ENCODE data around the gene DMTF1. TPM values are rescaled to one million over a fixed set of nuclear protein-coding genes. Genes with fewer than 3 reads are reported as not detected.
A peak's percentile ranks its signal among the peaks of the same experiment; 100 is the strongest.

The DMTF1 gene
- total RNA-seq, 1 experiment from 2014 or later = 79.7 TPM

DNA sequence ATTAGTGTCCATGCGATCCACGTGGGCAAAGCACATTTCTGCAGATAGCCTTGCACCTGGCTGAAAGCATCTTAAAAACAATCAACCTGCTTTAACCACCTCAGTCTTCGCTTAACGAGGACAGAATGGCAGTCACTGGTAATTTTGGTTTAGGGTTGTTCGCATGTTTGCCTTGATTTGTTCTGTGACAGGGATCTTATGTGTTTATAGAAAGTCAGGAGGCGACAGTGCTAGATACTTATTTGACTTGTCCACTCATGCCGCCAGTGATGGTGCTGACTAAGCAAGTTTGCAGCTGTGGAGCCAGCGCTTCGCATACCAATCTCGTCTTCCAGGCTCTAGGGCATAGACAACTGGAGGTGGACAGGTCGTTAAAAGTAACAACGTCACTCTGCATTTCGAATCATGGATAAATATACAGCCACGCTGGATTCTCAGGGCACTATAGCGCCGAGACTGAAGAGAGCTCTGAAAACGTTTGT is 68.5 kb downstream of the DMTF1 start:
- TF ChIP-seq, protein P1, sequence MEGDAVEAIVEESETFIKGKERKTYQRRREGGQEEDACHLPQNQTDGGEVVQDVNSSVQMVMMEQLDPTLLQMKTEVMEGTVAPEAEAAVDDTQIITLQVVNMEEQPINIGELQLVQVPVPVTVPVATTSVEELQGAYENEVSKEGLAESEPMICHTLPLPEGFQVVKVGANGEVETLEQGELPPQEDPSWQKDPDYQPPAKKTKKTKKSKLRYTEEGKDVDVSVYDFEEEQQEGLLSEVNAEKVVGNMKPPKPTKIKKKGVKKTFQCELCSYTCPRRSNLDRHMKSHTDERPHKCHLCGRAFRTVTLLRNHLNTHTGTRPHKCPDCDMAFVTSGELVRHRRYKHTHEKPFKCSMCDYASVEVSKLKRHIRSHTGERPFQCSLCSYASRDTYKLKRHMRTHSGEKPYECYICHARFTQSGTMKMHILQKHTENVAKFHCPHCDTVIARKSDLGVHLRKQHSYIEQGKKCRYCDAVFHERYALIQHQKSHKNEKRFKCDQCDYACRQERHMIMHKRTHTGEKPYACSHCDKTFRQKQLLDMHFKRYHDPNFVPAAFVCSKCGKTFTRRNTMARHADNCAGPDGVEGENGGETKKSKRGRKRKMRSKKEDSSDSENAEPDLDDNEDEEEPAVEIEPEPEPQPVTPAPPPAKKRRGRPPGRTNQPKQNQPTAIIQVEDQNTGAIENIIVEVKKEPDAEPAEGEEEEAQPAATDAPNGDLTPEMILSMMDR (IDR thresholded peaks at IDR 0.05; ENCODE audit: unreplicated experiment) = no peak
- H3K36me3 Mint-ChIP-seq (ENCODE audit: insufficient read depth, unreplicated experiment) = peaks cover 5% of the 10 kb centered on the region
- ChIA-PET POLR2A (interaction anchor here (0.6 to 7.0 kb wide), 28 partner anchors 8 to 654 kb away, joined by 3 to 154 read pairs (median 4); partner anchors contain the start of genes CROT and DMTF1), CTCF (interaction anchor here (0.6 to 4.1 kb wide), 11 partner anchors 10 to 1315 kb away, joined by 3 to 44 read pairs (median 5); partner anchors contain the start of gene DMTF1)
- H3K27me3 Mint-ChIP-seq (ENCODE audit: insufficient read depth, unreplicated experiment) = no peaks in the 10 kb centered on the region
- H3K9me3 Mint-ChIP-seq (ENCODE audit: unreplicated experiment) = no peaks in the 10 kb centered on the region
- H3K4me3 Mint-ChIP-seq (ENCODE audit: unreplicated experiment) = peak overlapping the region; percentile 98
- no TSS peak for BruUV-seq (replicated peaks)
- no peak for DNase-seq (ENCODE audit: unreplicated experiment)
- H3K27ac Mint-ChIP-seq (ENCODE audit: low read depth, unreplicated experiment) = peak overlapping the region; percentile 86
- peaks cover 26% of the 10 kb centered on the region for H3K4me1 Mint-ChIP-seq (ENCODE audit: insufficient read depth, unreplicated experiment)
- intact Hi-C loops (cut with micrococcal nuclease) = no loop called here

DNA sequence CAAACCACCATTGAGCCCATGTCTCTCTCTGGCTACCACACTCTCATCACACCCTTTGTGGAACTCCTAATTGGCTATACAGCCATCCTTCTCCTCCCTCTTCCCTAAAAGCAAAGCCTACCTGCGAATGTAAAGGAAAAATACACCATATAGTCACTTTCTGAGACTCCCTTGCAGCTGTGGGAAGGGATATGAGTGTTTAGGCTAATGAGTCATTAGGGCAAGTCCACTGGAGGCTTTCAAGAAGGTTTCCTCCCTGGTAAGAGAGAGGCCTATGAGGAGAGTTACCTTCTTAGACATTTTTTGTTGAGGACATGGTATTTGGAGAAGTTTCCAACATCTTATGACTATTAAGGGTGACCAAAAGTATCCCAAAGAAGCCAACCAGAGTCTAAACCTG is 71.4 kb downstream of the DMTF1 start:
- ChIA-PET CTCF (interaction anchor here (0.7 to 3.7 kb wide), 4 partner anchors 13 to 192 kb away, joined by 3 to 44 read pairs (median 4); no protein-coding TSS in a partner anchor), POLR2A (interaction anchor here (0.9 kb wide), 1 partner anchor 70 kb away, joined by 4 read pairs; no protein-coding TSS in a partner anchor)
- BruUV-seq (replicated peaks) = no TSS peak
- no peak for DNase-seq (ENCODE audit: unreplicated experiment)
- TF ChIP-seq, protein P1 (IDR thresholded peaks at IDR 0.05; ENCODE audit: unreplicated experiment) = no peak
- Mint-ChIP-seq H3K36me3 (ENCODE audit: insufficient read depth, unreplicated experiment) (no peaks in the 10 kb centered on the region), H3K27me3 (ENCODE audit: insufficient read depth, unreplicated experiment) (no peaks in the 10 kb centered on the region), H3K4me3 (ENCODE audit: unreplicated experiment) (no peak overlapping the region), H3K4me1 (ENCODE audit: insufficient read depth, unreplicated experiment) (peaks cover 10% of the 10 kb centered on the region), H3K9me3 (ENCODE audit: unreplicated experiment) (no peaks in the 10 kb centered on the region), H3K27ac (ENCODE audit: low read depth, unreplicated experiment) (no peak overlapping the region)
- intact Hi-C loops (cut with micrococcal nuclease) = no loop called here

DNA sequence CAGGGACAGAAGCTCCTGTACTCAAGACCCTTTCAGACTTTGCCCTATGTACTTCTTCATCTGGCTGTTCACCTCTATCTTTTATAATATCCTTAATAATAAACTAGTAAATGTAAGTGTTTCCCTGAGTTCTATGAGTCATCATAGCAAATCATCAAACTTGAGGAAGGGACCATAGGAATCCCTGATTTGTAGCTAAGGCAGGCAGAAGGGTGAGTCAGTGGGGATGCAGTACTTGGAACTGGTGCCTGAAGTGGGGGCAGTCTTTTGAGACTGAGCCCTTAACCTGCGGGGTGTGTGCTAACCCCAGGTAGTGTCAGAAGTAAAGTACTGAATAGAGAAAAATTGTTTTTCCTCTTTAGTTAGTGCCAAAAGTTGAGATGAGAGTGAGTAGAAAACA is 73.4 kb downstream of the DMTF1 start:
- H3K4me3 Mint-ChIP-seq (ENCODE audit: unreplicated experiment) = no peak overlapping the region
- peak; percentile 23 for DNase-seq (ENCODE audit: unreplicated experiment)
- peaks cover 5% of the 10 kb centered on the region for H3K4me1 Mint-ChIP-seq (ENCODE audit: insufficient read depth, unreplicated experiment)
- H3K27ac Mint-ChIP-seq (ENCODE audit: low read depth, unreplicated experiment) = no peak overlapping the region
- POLR2A ChIA-PET = interaction anchor here (0.7 to 0.8 kb wide), 2 partner anchors 53 to 1197 kb away, joined by 3 to 4 read pairs; no protein-coding TSS in a partner anchor
- H3K36me3 Mint-ChIP-seq (ENCODE audit: insufficient read depth, unreplicated experiment) = no peaks in the 10 kb centered on the region
- CTCF ChIA-PET = interaction anchor here (3.3 kb wide), 1 partner anchor 11 kb away, joined by 15 read pairs; no protein-coding TSS in a partner anchor
- no peaks in the 10 kb centered on the region for H3K9me3 Mint-ChIP-seq (ENCODE audit: unreplicated experiment)
- H3K27me3 Mint-ChIP-seq (ENCODE audit: insufficient read depth, unreplicated experiment) = no peaks in the 10 kb centered on the region
- BruUV-seq (replicated peaks) = no TSS peak
- intact Hi-C loops (cut with micrococcal nuclease) = no loop called here
- TF ChIP-seq, protein P1 (IDR thresholded peaks at IDR 0.05; ENCODE audit: unreplicated experiment) = no peak

DNA sequence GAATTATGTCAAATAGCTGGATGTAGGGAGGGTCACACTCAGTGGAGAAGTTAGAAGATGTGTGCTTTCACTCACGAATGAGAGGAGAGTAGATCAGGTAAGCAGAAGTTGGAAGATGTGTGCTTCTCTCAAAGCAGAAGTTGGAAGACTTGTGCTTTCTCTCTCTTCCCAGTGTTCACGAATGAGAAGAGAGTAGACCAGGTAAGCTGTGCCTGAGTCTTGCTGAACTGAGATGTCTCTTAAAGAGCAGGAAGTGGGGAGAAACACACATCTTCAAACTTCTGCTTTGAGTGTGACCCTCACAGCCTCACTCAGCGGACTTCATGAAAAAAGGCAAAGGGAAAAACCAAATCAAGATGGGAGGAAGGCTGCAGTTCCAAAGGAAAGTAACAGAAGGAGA is 74.2 kb downstream of the DMTF1 start:
- H3K4me3 Mint-ChIP-seq (ENCODE audit: unreplicated experiment) = no peak overlapping the region
- no TSS peak for BruUV-seq (replicated peaks)
- ChIA-PET CTCF (interaction anchor here (0.9 to 3.3 kb wide), 2 partner anchors 10 to 11 kb away, joined by 4 to 15 read pairs; no protein-coding TSS in a partner anchor), POLR2A (interaction anchor here (0.7 to 0.8 kb wide), 2 partner anchors 52 to 1196 kb away, joined by 3 to 4 read pairs; no protein-coding TSS in a partner anchor)
- TF ChIP-seq, protein P1 (IDR thresholded peaks at IDR 0.05; ENCODE audit: unreplicated experiment) = no peak
- intact Hi-C loops (cut with micrococcal nuclease) = no loop called here
- no peaks in the 10 kb centered on the region for H3K36me3 Mint-ChIP-seq (ENCODE audit: insufficient read depth, unreplicated experiment)
- H3K9me3 Mint-ChIP-seq (ENCODE audit: unreplicated experiment) = no peaks in the 10 kb centered on the region
- H3K27me3 Mint-ChIP-seq (ENCODE audit: insufficient read depth, unreplicated experiment) = peaks cover under 1% of the 10 kb centered on the region
- no peaks in the 10 kb centered on the region for H3K4me1 Mint-ChIP-seq (ENCODE audit: insufficient read depth, unreplicated experiment)
- no peak overlapping the region for H3K27ac Mint-ChIP-seq (ENCODE audit: low read depth, unreplicated experiment)
- no peak for DNase-seq (ENCODE audit: unreplicated experiment)
